Measurements from ENCODE around the gene TPST1. TPM values are rescaled to one million over a fixed set of nuclear protein-coding genes. Genes with fewer than 3 reads are reported as not detected.

TPST1 gene
- polyA plus RNA-seq, 1 donor (not counting 4 experiments of a cell fraction or from before 2014, with no cell fraction given), result 48.5 TPM

DNA sequence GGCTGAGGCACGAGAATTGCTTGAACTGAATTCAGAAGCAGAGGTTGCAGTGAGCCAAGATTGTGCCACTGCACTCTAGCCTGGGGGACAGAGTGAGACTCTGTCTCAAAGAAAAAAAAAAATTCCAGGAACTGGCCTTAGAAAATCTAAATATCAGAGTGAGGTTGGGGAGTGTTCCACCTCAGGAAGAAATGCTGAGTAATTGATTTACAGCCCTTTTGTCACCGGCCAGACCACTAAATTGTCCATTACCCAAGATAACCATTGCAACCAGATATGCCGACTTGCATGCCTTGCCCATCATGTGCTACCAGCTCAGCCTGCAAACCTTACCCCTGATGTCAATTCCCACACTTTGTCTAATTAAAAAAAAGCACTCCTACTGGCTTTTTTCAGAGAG is 48.1 kb upstream of the TPST1 start:
- dilution Hi-C loops (cut with MboI; ENCODE audit: extremely low pct_ligation_motif_present, low sequenced_read_pairs), result no loop called here

DNA sequence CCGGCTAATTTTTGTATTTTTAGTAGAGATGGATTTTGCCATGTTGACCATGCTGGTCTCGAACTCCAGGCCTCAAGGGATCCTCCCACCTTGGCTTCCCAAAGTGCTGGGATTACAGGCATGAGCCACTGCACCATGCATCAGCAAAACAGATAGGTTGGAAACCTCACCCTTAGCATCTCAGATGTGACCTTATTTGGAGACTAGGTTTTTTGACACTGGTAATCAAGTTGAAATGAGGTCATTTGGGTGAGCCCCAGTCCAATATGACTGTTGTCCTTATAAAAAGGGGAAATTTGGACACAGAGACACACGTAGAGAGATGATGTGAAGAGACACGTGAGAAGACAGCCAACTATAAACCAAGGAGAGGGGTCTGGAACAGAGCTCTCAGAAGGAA is 42.5 kb upstream of the TPST1 start:
- no peak for DNase-seq (ENCODE audit: low read depth, low spot score)
- dilution Hi-C loops (cut with MboI; ENCODE audit: extremely low pct_ligation_motif_present, low sequenced_read_pairs), result no loop called here
- Histone ChIP-seq H3K36me3 (ENCODE audit: control insufficient read depth in 2 of 2, extremely low read depth in 1 of 2, insufficient read depth in 2 of 2, low read length in 2 of 2) (peaks cover 1 to 2% of the 10 kb centered on the region in 2 experiments), H4K20me1 (ENCODE audit: control insufficient read depth, extremely low read depth, insufficient read depth, low read length) (no peaks in the 10 kb centered on the region), H3K9me3 (ENCODE audit: control insufficient read depth, low read depth, low read length) (no peaks in the 10 kb centered on the region), H3K4me3 (ENCODE audit: control insufficient read depth in 2 of 3, extremely low read depth in 1 of 3, insufficient read depth in 2 of 3, low read depth in 1 of 3, low read length in 3 of 3) (no peak overlapping the region), H3K4me1 (ENCODE audit: control insufficient read depth, extremely low read depth, insufficient read depth, low read length) (no peaks in the 10 kb centered on the region), H3K9me1 (ENCODE audit: control insufficient read depth, extremely low read depth, insufficient read depth, low read length) (no peaks in the 10 kb centered on the region), H3K9ac (ENCODE audit: control insufficient read depth, extremely low read depth, insufficient read depth, low read length) (no peak overlapping the region), H3K4me2 (ENCODE audit: control insufficient read depth, extremely low read depth, insufficient read depth, low read depth, low read length) (no peak overlapping the region), H2AFZ (ENCODE audit: control insufficient read depth, low read length) (no peak overlapping the region), H3K27me3 (ENCODE audit: control insufficient read depth, extremely low read depth, insufficient read depth, low read length) (no peaks in the 10 kb centered on the region), H3K79me2 (ENCODE audit: control insufficient read depth, insufficient read depth, low read length) (no peaks in the 10 kb centered on the region), H3K27ac (ENCODE audit: control insufficient read depth, insufficient read depth, low read length) (no peak overlapping the region)
- no peak for TF ChIP-seq EZH2 (IDR thresholded peaks at IDR 0.05; ENCODE audit: low read length)
- TF ChIP-seq, protein P1, sequence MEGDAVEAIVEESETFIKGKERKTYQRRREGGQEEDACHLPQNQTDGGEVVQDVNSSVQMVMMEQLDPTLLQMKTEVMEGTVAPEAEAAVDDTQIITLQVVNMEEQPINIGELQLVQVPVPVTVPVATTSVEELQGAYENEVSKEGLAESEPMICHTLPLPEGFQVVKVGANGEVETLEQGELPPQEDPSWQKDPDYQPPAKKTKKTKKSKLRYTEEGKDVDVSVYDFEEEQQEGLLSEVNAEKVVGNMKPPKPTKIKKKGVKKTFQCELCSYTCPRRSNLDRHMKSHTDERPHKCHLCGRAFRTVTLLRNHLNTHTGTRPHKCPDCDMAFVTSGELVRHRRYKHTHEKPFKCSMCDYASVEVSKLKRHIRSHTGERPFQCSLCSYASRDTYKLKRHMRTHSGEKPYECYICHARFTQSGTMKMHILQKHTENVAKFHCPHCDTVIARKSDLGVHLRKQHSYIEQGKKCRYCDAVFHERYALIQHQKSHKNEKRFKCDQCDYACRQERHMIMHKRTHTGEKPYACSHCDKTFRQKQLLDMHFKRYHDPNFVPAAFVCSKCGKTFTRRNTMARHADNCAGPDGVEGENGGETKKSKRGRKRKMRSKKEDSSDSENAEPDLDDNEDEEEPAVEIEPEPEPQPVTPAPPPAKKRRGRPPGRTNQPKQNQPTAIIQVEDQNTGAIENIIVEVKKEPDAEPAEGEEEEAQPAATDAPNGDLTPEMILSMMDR (optimal IDR thresholded peaks at IDR 0.05 in 1 of 3, IDR thresholded peaks at IDR 0.05 in 1 of 3, conservative IDR thresholded peaks at IDR 0.05 in 1 of 3; ENCODE audit: extremely low read depth in 1 of 3, insufficient read depth in 2 of 3, low read length in 3 of 3), result no peak
- no peak for FAIRE-seq

More for the DNA sequence above, 48.1 kb upstream of the TPST1 start:
- no peaks in the 10 kb centered on the region for H3K27me3 ChIP-seq (ENCODE audit: control insufficient read depth, extremely low read depth, insufficient read depth, low read length)
- peaks cover 14 to 16% of the 10 kb centered on the region in 2 experiments for H3K36me3 ChIP-seq (ENCODE audit: control insufficient read depth in 2 of 2, extremely low read depth in 1 of 2, insufficient read depth in 2 of 2, low read length in 2 of 2)
- no peak overlapping the region for H3K9ac ChIP-seq (ENCODE audit: control insufficient read depth, extremely low read depth, insufficient read depth, low read length)
- no peak overlapping the region for H3K4me2 ChIP-seq (ENCODE audit: control insufficient read depth, extremely low read depth, insufficient read depth, low read depth, low read length)
- TF ChIP-seq, protein P1 (optimal IDR thresholded peaks at IDR 0.05 in 1 of 3, IDR thresholded peaks at IDR 0.05 in 1 of 3, conservative IDR thresholded peaks at IDR 0.05 in 1 of 3; ENCODE audit: extremely low read depth in 1 of 3, insufficient read depth in 2 of 3, low read length in 3 of 3), result no peak
- no peak for TF ChIP-seq EZH2 (IDR thresholded peaks at IDR 0.05; ENCODE audit: low read length)
- no peaks in the 10 kb centered on the region for H3K9me1 ChIP-seq (ENCODE audit: control insufficient read depth, extremely low read depth, insufficient read depth, low read length)
- no peaks in the 10 kb centered on the region for H4K20me1 ChIP-seq (ENCODE audit: control insufficient read depth, extremely low read depth, insufficient read depth, low read length)
- H3K9me3 ChIP-seq (ENCODE audit: control insufficient read depth, low read depth, low read length), result no peaks in the 10 kb centered on the region
- no peak overlapping the region for H3K4me3 ChIP-seq (ENCODE audit: control insufficient read depth in 2 of 3, extremely low read depth in 1 of 3, insufficient read depth in 2 of 3, low read depth in 1 of 3, low read length in 3 of 3)
- no peaks in the 10 kb centered on the region for H3K4me1 ChIP-seq (ENCODE audit: control insufficient read depth, extremely low read depth, insufficient read depth, low read length)
- no peak overlapping the region for H2AFZ ChIP-seq (ENCODE audit: control insufficient read depth, low read length)
- DNase-seq (ENCODE audit: low read depth, low spot score) (no peak), FAIRE-seq (no peak)
- peaks cover under 1% of the 10 kb centered on the region for H3K79me2 ChIP-seq (ENCODE audit: control insufficient read depth, insufficient read depth, low read length)
- no peak overlapping the region for H3K27ac ChIP-seq (ENCODE audit: control insufficient read depth, insufficient read depth, low read length)

All from keratinocyte (primary cell).